ENCODE data around the gene ZNF497.
"Not testable (repeated sequence)": the region's sequence is repeated elsewhere in the genome, so short reads cannot be mapped to it uniquely, and the experiment has no call there.

The ZNF497 gene

DNA sequence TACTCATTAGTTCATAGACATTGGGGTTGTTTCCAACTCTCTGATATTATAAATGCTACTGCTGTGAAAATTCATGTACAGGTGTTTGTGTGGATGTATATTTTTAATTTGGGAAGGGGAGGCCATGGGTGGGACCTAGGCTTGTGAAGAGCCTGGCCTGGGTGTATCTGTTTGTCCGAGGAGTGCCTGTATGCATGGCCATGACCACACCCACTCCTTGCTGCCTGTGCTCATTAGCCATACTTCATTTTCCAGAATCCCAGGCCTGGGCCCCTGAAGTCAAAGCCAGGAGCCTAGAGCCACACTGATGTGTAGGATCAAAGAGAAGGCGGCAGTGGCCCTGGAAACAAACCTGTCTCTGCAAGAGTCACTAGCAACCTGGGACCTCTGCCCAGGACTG lies 47.0 kb downstream of the ZNF497 start:
- H3K27me3 ChIP-seq (ENCODE audit: control insufficient read depth, insufficient read depth, low read length), result no peaks in the 10 kb centered on the region
- H3K4me2 ChIP-seq (ENCODE audit: low read length), result no peak overlapping the region
- H3K79me2 ChIP-seq, result peaks cover 24% of the 10 kb centered on the region
- TF ChIP-seq, protein P1, sequence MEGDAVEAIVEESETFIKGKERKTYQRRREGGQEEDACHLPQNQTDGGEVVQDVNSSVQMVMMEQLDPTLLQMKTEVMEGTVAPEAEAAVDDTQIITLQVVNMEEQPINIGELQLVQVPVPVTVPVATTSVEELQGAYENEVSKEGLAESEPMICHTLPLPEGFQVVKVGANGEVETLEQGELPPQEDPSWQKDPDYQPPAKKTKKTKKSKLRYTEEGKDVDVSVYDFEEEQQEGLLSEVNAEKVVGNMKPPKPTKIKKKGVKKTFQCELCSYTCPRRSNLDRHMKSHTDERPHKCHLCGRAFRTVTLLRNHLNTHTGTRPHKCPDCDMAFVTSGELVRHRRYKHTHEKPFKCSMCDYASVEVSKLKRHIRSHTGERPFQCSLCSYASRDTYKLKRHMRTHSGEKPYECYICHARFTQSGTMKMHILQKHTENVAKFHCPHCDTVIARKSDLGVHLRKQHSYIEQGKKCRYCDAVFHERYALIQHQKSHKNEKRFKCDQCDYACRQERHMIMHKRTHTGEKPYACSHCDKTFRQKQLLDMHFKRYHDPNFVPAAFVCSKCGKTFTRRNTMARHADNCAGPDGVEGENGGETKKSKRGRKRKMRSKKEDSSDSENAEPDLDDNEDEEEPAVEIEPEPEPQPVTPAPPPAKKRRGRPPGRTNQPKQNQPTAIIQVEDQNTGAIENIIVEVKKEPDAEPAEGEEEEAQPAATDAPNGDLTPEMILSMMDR (IDR thresholded peaks at IDR 0.05), result no peak
- H3K36me3 ChIP-seq (ENCODE audit: control insufficient read depth, insufficient read depth, low read length), result no peaks in the 10 kb centered on the region
- no peak overlapping the region for H3K27ac ChIP-seq
- H3K9ac ChIP-seq, result no peak overlapping the region
- no peaks in the 10 kb centered on the region for H3K9me3 ChIP-seq (ENCODE audit: control insufficient read depth, low read length)
- no peaks in the 10 kb centered on the region for H3K4me1 ChIP-seq
- H3K4me3 ChIP-seq (ENCODE audit: low read depth, low read length), result no peak overlapping the region
- H2AFZ ChIP-seq, result no peak overlapping the region

DNA sequence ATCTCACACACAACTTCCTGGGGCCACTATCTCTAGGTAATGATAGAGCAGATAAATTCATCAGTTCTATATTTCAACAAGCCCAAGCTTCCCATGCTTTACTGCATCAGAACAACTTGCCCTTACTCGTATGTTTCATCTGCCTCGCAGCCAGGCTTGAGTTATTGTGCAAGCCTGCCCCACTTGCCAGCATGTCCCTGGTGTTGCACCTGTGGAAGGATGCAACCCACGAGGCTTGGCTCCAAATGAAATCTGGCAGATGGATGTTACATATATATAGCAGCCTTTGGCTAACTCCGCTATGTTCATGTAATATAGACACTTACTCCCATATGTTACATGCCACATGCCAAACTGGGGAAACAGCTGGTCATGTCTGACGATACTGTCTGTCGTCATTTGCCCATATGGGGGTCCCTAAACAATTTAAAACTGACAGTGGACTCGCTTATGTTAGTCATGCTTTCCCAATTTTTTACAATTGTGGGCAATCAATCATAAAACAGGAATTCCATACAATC lies 51.1 kb downstream of the ZNF497 start:
- H3K9ac ChIP-seq, result no peak overlapping the region
- H3K4me1 ChIP-seq, result no peaks in the 10 kb centered on the region
- H3K36me3 ChIP-seq (ENCODE audit: control insufficient read depth, insufficient read depth, low read length), result no peaks in the 10 kb centered on the region

DNA sequence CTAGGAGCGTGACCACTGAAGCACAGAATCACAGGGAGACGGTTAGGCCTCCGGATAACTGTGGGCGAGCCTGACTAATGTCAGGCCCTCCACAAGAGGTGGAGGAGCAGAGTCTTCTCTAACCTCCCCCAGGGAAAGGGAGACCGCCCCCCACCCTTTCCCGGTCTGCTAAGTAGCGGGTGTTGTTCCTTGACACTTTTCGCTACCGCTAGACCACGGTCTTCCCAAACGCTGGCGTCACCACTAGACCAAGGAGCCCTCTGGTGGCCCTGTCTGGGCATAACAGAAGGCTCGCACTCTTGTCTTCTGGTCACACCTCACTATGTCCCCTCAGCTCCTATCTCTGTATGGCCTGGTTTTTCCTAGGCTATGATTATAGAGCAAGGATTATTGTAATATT lies 51.9 kb downstream of the ZNF497 start:
- H3K4me2 ChIP-seq (ENCODE audit: low read length); H2AFZ ChIP-seq; H3K9me3 ChIP-seq (ENCODE audit: control insufficient read depth, low read length); H3K27ac ChIP-seq; H3K27me3 ChIP-seq (ENCODE audit: control insufficient read depth, insufficient read depth, low read length); H3K4me3 ChIP-seq (ENCODE audit: low read depth, low read length); H3K36me3 ChIP-seq (ENCODE audit: control insufficient read depth, insufficient read depth, low read length); H3K9ac ChIP-seq; H3K4me1 ChIP-seq: not testable (repeated sequence)
- H3K79me2 ChIP-seq, result peaks cover 31% of the 10 kb centered on the region
- TF ChIP-seq, protein P1 (IDR thresholded peaks at IDR 0.05), result peak; percentile 69

More for the DNA sequence above, 51.1 kb downstream of the ZNF497 start:
- TF ChIP-seq, protein P1 (IDR thresholded peaks at IDR 0.05), result no peak
- Histone ChIP-seq H3K27me3 (ENCODE audit: control insufficient read depth, insufficient read depth, low read length) (no peaks in the 10 kb centered on the region), H2AFZ (no peak overlapping the region), H3K27ac (no peak overlapping the region), H3K9me3 (ENCODE audit: control insufficient read depth, low read length) (no peaks in the 10 kb centered on the region), H3K79me2 (peaks cover 25% of the 10 kb centered on the region), H3K4me3 (ENCODE audit: low read depth, low read length) (no peak overlapping the region), H3K4me2 (ENCODE audit: low read length) (no peak overlapping the region)

DNA sequence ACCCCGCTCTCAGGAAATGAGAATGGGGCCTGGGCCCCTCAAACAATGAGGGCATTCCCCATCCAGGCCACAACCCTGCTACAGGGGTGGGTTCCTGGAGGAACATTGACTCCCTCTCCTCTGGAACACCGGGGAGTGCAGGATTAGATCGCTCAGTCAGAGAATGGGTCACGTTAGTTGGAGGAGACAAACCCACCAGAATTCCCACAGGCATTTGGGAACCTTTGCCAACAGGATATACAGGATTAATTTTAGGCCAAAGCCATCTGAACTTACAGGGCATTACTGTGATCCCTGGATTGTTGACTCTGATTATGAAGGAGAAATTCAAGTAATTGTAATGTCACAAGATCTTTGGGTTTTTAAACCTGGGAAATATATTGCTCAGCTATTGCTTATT lies 54.8 kb downstream of the ZNF497 start:
- no peaks in the 10 kb centered on the region for H3K27me3 ChIP-seq (ENCODE audit: control insufficient read depth, insufficient read depth, low read length)
- peaks cover 5% of the 10 kb centered on the region for H3K4me1 ChIP-seq
- H2AFZ ChIP-seq, result no peak overlapping the region
- H3K4me2 ChIP-seq (ENCODE audit: low read length), result no peak overlapping the region
- no peaks in the 10 kb centered on the region for H3K9me3 ChIP-seq (ENCODE audit: control insufficient read depth, low read length)
- no peak overlapping the region for H3K4me3 ChIP-seq (ENCODE audit: low read depth, low read length)
- H3K36me3 ChIP-seq (ENCODE audit: control insufficient read depth, insufficient read depth, low read length), result no peaks in the 10 kb centered on the region
- peaks cover 36% of the 10 kb centered on the region for H3K79me2 ChIP-seq
- H3K9ac ChIP-seq, result no peak overlapping the region
- no peak overlapping the region for H3K27ac ChIP-seq
- TF ChIP-seq, protein P1 (IDR thresholded peaks at IDR 0.05), result no peak

DNA sequence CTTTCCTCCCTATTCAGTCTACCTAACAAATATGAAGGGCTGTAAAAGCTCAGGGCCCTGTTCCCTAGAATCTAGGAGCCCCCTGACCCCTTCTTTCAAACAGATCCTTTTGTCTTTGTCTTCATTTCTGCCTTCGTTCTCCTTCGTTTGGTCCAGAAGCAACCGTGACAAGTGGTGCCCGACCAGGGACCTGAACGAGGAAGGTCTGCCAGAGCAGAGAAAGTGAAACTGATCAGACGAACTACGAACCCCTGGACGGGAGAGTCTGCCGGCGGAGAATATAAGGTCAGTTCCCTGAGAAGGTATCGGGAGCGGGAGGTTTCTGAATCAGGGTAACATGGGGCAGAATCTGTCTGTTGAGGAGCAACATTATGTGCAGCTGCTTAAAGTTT lies 56.6 kb downstream of the ZNF497 start:
- Histone ChIP-seq H2AFZ (peak overlapping the region; percentile 63), H3K36me3 (ENCODE audit: control insufficient read depth, insufficient read depth, low read length) (no peaks in the 10 kb centered on the region), H3K4me3 (ENCODE audit: low read depth, low read length) (peak overlapping the region; percentile 95), H3K4me2 (ENCODE audit: low read length) (peak overlapping the region; percentile 69), H3K9ac (peak overlapping the region; percentile 40), H3K27ac (peak overlapping the region; percentile 71), H3K79me2 (peaks cover 34% of the 10 kb centered on the region), H3K9me3 (ENCODE audit: control insufficient read depth, low read length) (no peaks in the 10 kb centered on the region), H3K27me3 (ENCODE audit: control insufficient read depth, insufficient read depth, low read length) (no peaks in the 10 kb centered on the region), H3K4me1 (peaks cover 5% of the 10 kb centered on the region)
- TF ChIP-seq, protein P1 (IDR thresholded peaks at IDR 0.05), result no peak
